ENCODE data around the gene SIN3A.
"Not testable (repeated sequence)": the region's sequence is repeated elsewhere in the genome, so short reads cannot be mapped to it uniquely, and the experiment has no call there.

- TF ChIP-seq, protein P1, sequence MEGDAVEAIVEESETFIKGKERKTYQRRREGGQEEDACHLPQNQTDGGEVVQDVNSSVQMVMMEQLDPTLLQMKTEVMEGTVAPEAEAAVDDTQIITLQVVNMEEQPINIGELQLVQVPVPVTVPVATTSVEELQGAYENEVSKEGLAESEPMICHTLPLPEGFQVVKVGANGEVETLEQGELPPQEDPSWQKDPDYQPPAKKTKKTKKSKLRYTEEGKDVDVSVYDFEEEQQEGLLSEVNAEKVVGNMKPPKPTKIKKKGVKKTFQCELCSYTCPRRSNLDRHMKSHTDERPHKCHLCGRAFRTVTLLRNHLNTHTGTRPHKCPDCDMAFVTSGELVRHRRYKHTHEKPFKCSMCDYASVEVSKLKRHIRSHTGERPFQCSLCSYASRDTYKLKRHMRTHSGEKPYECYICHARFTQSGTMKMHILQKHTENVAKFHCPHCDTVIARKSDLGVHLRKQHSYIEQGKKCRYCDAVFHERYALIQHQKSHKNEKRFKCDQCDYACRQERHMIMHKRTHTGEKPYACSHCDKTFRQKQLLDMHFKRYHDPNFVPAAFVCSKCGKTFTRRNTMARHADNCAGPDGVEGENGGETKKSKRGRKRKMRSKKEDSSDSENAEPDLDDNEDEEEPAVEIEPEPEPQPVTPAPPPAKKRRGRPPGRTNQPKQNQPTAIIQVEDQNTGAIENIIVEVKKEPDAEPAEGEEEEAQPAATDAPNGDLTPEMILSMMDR (conservative IDR thresholded peaks at IDR 0.05; ENCODE audit: low read length), result not testable (repeated sequence)
- TF ChIP-seq EZH2phosphoT487 (IDR thresholded peaks at IDR 0.05; ENCODE audit: borderline replicate concordance, low read depth, low read length), result not testable (repeated sequence)
Measured at GRCh38 chr15:75343953-75344352, 107.5 kb downstream of the SIN3A start.

Measured in OCI-LY7 (cell line).